Stomach smooth muscle (tissue), 2 donors: ENCODE data around the gene OR10H1.
"Not testable (repeated sequence)": the region's sequence is repeated elsewhere in the genome, so short reads cannot be mapped to it uniquely, and the experiment has no call there.

Experiments used
- H3K27ac ChIP-seq: one replicate; pipeline ENCODE4 v1.7.0; 2013; ENCODE audit warnings: mild to moderate bottlenecking, low read length, inconsistent platforms
- H3K27me3 ChIP-seq, 2 donors: one replicate each; pipeline ENCODE4 v1.7.0; 2013; ENCODE audit warnings: low read length in 2 of 2; ENCODE audit not compliant: insufficient read depth in 2 of 2, control insufficient read depth in 1 of 2
- H3K36me3 ChIP-seq, 2 donors: one replicate each; pipeline ENCODE4 v1.7.0; 2013; ENCODE audit warnings: low read length in 2 of 2; ENCODE audit not compliant: control insufficient read depth in 2 of 2, insufficient read depth in 2 of 2
- H3K4me1 ChIP-seq: one replicate; pipeline ENCODE4 v1.7.0; 2013; ENCODE audit warnings: low read length; ENCODE audit not compliant: control insufficient read depth, insufficient read depth
- H3K4me3 ChIP-seq, 2 donors: one replicate each; pipeline ENCODE4 v1.7.0; 2013; ENCODE audit warnings: low read length in 2 of 2
- H3K9ac ChIP-seq, 2 donors: one replicate each; pipeline ENCODE4 v1.7.0; 2013; ENCODE audit warnings: low read length in 2 of 2, mild to moderate bottlenecking in 1 of 2
- H3K9me3 ChIP-seq, 2 donors: one replicate each; pipeline ENCODE4 v1.7.0; 2013; ENCODE audit warnings: low read length in 2 of 2; ENCODE audit not compliant: control insufficient read depth in 2 of 2
- donor health status: healthy.
- donor health status: Pancreatic carcinoma.

The OR10H1 gene

GRCh38 chr19:15841875-15842569 lies 26.6 kb upstream of the OR10H1 start:
- Histone ChIP-seq H3K4me1 (no peaks in the 10 kb centered on the region), H3K9me3 (no peaks in the 10 kb centered on the region)

GRCh38 chr19:15840833-15841232 lies 25.4 kb upstream of the OR10H1 start:
- Histone ChIP-seq H3K27ac (no peak overlapping the region), H3K9ac (no peak overlapping the region), H3K27me3 (peaks cover 0 to 2% of the 10 kb centered on the region in 2 donors), H3K4me1 (peaks cover 7% of the 10 kb centered on the region), H3K36me3 (no peaks in the 10 kb centered on the region), H3K9me3 (no peaks in the 10 kb centered on the region), H3K4me3 (no peak overlapping the region)

More at GRCh38 chr19:15841875-15842569, 26.6 kb upstream of the OR10H1 start:
- Histone ChIP-seq H3K27ac (no peak overlapping the region), H3K36me3 (no peaks in the 10 kb centered on the region), H3K27me3 (peaks cover 0 to 2% of the 10 kb centered on the region in 2 donors), H3K9ac (no peak overlapping the region), H3K4me3 (no peak overlapping the region)

GRCh38 chr19:15839888-15840287 lies 24.4 kb upstream of the OR10H1 start:
- H3K4me1 ChIP-seq, H3K36me3 ChIP-seq, H3K4me3 ChIP-seq, H3K27ac ChIP-seq, H3K27me3 ChIP-seq, H3K9me3 ChIP-seq, H3K9ac ChIP-seq: not testable (repeated sequence)

- H3K36me3 ChIP-seq: no peaks in the 10 kb centered on the region
- H3K4me3 ChIP-seq: no peak overlapping the region
- peaks cover 9% of the 10 kb centered on the region for H3K4me1 ChIP-seq
- H3K27ac ChIP-seq: no peak overlapping the region
- no peaks in the 10 kb centered on the region for H3K27me3 ChIP-seq
- no peak overlapping the region for H3K9ac ChIP-seq
- no peaks in the 10 kb centered on the region for H3K9me3 ChIP-seq
Measured at GRCh38 chr19:15838351-15838750, 22.9 kb upstream of the OR10H1 start.

- Histone ChIP-seq H3K36me3 (no peaks in the 10 kb centered on the region), H3K9me3 (no peaks in the 10 kb centered on the region), H3K4me1 (peaks cover 9% of the 10 kb centered on the region), H3K27ac (peak overlapping the region; percentile 99), H3K4me3 (peak overlapping the region; percentile 47 to 89), H3K9ac (peak overlapping the region; percentile 92 to 100), H3K27me3 (no peaks in the 10 kb centered on the region)
Measured at GRCh38 chr19:15837221-15837731, 21.8 kb upstream of the OR10H1 start.

- Histone ChIP-seq H3K4me3 (peak overlapping the region; percentile 47 to 89), H3K9ac (peak overlapping the region; percentile 92 to 100), H3K4me1 (peaks cover 9% of the 10 kb centered on the region), H3K36me3 (no peaks in the 10 kb centered on the region), H3K9me3 (no peaks in the 10 kb centered on the region), H3K27me3 (peaks cover 0 to under 1% of the 10 kb centered on the region in 2 donors), H3K27ac (peak overlapping the region; percentile 99)
Measured at GRCh38 chr19:15836330-15837220, 21.1 kb upstream of the OR10H1 start.

GRCh38 chr19:15835565-15836329 lies 20.3 kb upstream of the OR10H1 start:
- H3K4me3 ChIP-seq: peak overlapping the region; percentile 47 to 89
- H3K36me3 ChIP-seq, H3K9me3 ChIP-seq, H3K27me3 ChIP-seq, H3K4me1 ChIP-seq: not testable (repeated sequence)
- H3K27ac ChIP-seq: peak overlapping the region; percentile 99
- H3K9ac ChIP-seq: peak overlapping the region; percentile 92 to 100

- H3K4me1 ChIP-seq, H3K27ac ChIP-seq, H3K4me3 ChIP-seq, H3K9me3 ChIP-seq, H3K36me3 ChIP-seq, H3K27me3 ChIP-seq, H3K9ac ChIP-seq: not testable (repeated sequence)
Measured at GRCh38 chr19:15834232-15834631, 18.8 kb upstream of the OR10H1 start.

- H3K9me3 ChIP-seq: no peaks in the 10 kb centered on the region
- H3K27ac ChIP-seq: no peak overlapping the region
- peaks cover 9% of the 10 kb centered on the region for H3K4me1 ChIP-seq
- no peak overlapping the region for H3K9ac ChIP-seq
- H3K27me3 ChIP-seq: peaks cover 0 to 14% of the 10 kb centered on the region in 2 donors
- no peak overlapping the region for H3K4me3 ChIP-seq
- H3K36me3 ChIP-seq: no peaks in the 10 kb centered on the region
Measured at GRCh38 chr19:15831626-15832025, 16.2 kb upstream of the OR10H1 start.

- H3K4me3 ChIP-seq: no peak overlapping the region
- no peak overlapping the region for H3K9ac ChIP-seq
- H3K27ac ChIP-seq: no peak overlapping the region
- H3K27me3 ChIP-seq: peaks cover 0 to 14% of the 10 kb centered on the region in 2 donors
- H3K36me3 ChIP-seq: no peaks in the 10 kb centered on the region
- no peaks in the 10 kb centered on the region for H3K4me1 ChIP-seq
- no peaks in the 10 kb centered on the region for H3K9me3 ChIP-seq
Measured at GRCh38 chr19:15829786-15830185, 14.3 kb upstream of the OR10H1 start.
